ENCODE data around the gene SF3A1. TPM values are rescaled to one million over a fixed set of nuclear protein-coding genes. Genes with fewer than 3 reads are reported as not detected.

Gene SF3A1
- total RNA-seq, 1 experiment from 2014 or later = 272 TPM

- TF ChIP-seq OVOL2 (CRISPR knock-in tag; IDR thresholded peaks at IDR 0.05; ENCODE audit: borderline replicate concordance) (no peak), ZNF121 (CRISPR knock-in tag; IDR thresholded peaks at IDR 0.05) (no peak)
Observed at GRCh38 chr22:30385942-30386341, 29.2 kb upstream of the SF3A1 start (continued).

GRCh38 chr22:30383061-30383460 is 26.4 kb upstream of the SF3A1 start:
- H3K27ac Mint-ChIP-seq = no peak overlapping the region
- H3K36me3 Mint-ChIP-seq = peaks cover 7% of the 10 kb centered on the region
- H3K4me3 Mint-ChIP-seq = no peak overlapping the region
- ATAC-seq (no peak), DNase-seq (ENCODE audit: low spot score) (no peak)
- TF ChIP-seq ZNF512 (CRISPR knock-in tag; IDR thresholded peaks at IDR 0.05; ENCODE audit: borderline replicate concordance) (no peak), RELA (CRISPR knock-in tag; IDR thresholded peaks at IDR 0.05; ENCODE audit: borderline replicate concordance) (no peak), SMAD3 (CRISPR knock-in tag; IDR thresholded peaks at IDR 0.05; ENCODE audit: borderline replicate concordance) (no peak), PREB (CRISPR knock-in tag; IDR thresholded peaks at IDR 0.05; ENCODE audit: borderline replicate concordance) (no peak), MLX (CRISPR knock-in tag; IDR thresholded peaks at IDR 0.05) (no peak), E2F5 (CRISPR knock-in tag; IDR thresholded peaks at IDR 0.05) (no peak), ZNF232 (CRISPR knock-in tag; IDR thresholded peaks at IDR 0.05) (no peak), ZNF281 (CRISPR knock-in tag; IDR thresholded peaks at IDR 0.05) (no peak), NR2C2 (CRISPR knock-in tag; IDR thresholded peaks at IDR 0.05) (no peak), ZNF396 (CRISPR knock-in tag; IDR thresholded peaks at IDR 0.05; ENCODE audit: borderline replicate concordance) (no peak), ZNF416 (CRISPR knock-in tag; IDR thresholded peaks at IDR 0.05) (no peak), ZNF425 (CRISPR knock-in tag; conservative IDR thresholded peaks at IDR 0.05) (no peak), ETV6 (CRISPR knock-in tag; IDR thresholded peaks at IDR 0.05) (no peak), FOXJ3 (CRISPR knock-in tag; IDR thresholded peaks at IDR 0.05; ENCODE audit: borderline replicate concordance) (no peak), IRF1 (CRISPR knock-in tag; IDR thresholded peaks at IDR 0.05) (no peak), ZBTB21 (CRISPR knock-in tag; IDR thresholded peaks at IDR 0.05; ENCODE audit: borderline replicate concordance) (no peak), CREB1 (CRISPR knock-in tag; IDR thresholded peaks at IDR 0.05) (no peak)
- H3K9me3 Mint-ChIP-seq = no peaks in the 10 kb centered on the region
- ChIA-PET POLR2A (no interaction called here), CTCF (interaction anchor here (0.9 to 2.0 kb wide), 4 partner anchors 8 to 95 kb away, joined by 3 to 6 read pairs (median 4); partner anchors contain the start of gene MTFP1)
- H3K27me3 Mint-ChIP-seq (ENCODE audit: low read depth) = no peaks in the 10 kb centered on the region
- H3K4me1 Mint-ChIP-seq = peaks cover 7% of the 10 kb centered on the region
